Measurements from ENCODE around the gene SMARCA2.

SMARCA2 gene

DNA sequence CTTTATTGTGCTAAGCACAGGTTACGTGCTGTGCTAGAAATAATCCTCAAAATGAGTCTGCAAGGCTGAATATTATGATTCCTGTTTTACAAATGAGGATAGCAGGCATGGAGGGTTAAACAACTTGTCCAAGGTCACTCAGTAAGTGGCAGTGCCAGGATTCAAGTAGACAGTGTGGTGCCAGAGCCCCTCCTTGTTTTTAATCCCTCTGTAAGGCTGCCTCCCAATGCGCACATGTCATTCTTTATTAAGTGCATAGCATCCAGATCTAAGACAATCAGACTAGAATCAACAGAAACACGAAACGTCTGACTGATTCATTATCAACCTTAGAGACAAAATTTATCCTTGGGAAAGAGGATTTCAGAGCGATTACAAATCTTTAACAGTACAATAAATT lies 199.6 kb downstream of the SMARCA2 start:
- H3K4me2 ChIP-seq (ENCODE audit: low read depth, low read length, poor library complexity, severe bottlenecking), result no peak overlapping the region
- no peaks in the 10 kb centered on the region for H3K9me3 ChIP-seq (ENCODE audit: insufficient read depth, low read length)
- no peaks in the 10 kb centered on the region for H3K9me2 ChIP-seq (replicated peaks; ENCODE audit: insufficient read depth, low read length)
- no peak overlapping the region for H3K9ac ChIP-seq (ENCODE audit: low read length)
- no peaks in the 10 kb centered on the region for H3K79me2 ChIP-seq (ENCODE audit: insufficient read depth, low read length)
- no peaks in the 10 kb centered on the region for H3K36me3 ChIP-seq (ENCODE audit: low read length)
- no peak for TF ChIP-seq EZH2phosphoT487 (conservative IDR thresholded peaks at IDR 0.05; ENCODE audit: low read length)
- TF ChIP-seq, protein P1, sequence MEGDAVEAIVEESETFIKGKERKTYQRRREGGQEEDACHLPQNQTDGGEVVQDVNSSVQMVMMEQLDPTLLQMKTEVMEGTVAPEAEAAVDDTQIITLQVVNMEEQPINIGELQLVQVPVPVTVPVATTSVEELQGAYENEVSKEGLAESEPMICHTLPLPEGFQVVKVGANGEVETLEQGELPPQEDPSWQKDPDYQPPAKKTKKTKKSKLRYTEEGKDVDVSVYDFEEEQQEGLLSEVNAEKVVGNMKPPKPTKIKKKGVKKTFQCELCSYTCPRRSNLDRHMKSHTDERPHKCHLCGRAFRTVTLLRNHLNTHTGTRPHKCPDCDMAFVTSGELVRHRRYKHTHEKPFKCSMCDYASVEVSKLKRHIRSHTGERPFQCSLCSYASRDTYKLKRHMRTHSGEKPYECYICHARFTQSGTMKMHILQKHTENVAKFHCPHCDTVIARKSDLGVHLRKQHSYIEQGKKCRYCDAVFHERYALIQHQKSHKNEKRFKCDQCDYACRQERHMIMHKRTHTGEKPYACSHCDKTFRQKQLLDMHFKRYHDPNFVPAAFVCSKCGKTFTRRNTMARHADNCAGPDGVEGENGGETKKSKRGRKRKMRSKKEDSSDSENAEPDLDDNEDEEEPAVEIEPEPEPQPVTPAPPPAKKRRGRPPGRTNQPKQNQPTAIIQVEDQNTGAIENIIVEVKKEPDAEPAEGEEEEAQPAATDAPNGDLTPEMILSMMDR (IDR thresholded peaks at IDR 0.05; ENCODE audit: insufficient read depth, low read length, poor library complexity, severe bottlenecking), result no peak
- no peak overlapping the region for H3K27ac ChIP-seq (ENCODE audit: low read depth, low read length)
- H3K27me3 ChIP-seq (ENCODE audit: low read length), result no peaks in the 10 kb centered on the region
- H4K20me1 ChIP-seq (ENCODE audit: low read depth, low read length), result no peaks in the 10 kb centered on the region
- no peak overlapping the region for H3K4me3 ChIP-seq (ENCODE audit: insufficient read depth, low read length, poor library complexity, severe bottlenecking)
- H2AFZ ChIP-seq (ENCODE audit: low read depth, low read length, severe bottlenecking), result no peak overlapping the region
- no peaks in the 10 kb centered on the region for H3F3A ChIP-seq (ENCODE audit: insufficient read depth)

DNA sequence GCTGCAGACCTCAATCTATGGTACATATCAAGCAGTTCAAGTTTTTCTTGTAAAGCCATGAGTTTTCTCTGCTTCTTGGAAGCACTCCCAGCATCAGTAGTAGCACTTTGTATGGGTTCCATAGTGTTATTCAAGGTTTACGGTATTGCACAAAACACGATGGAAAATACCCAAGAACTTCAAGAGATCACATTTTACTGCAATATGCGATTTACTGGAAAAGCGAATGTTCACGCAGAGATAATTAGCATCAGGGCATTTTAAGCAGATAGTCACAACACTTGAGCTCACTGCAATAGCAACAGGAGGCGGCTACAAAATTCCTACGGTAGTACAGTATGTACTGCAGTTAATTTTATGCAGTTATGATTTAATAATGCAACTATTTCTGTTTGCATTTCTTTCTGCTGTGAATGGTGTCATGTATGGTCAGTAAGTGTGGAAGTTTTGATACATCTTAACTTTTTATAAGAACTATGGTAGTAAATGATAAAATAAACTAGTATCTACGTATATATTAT lies 200.8 kb downstream of the SMARCA2 start:
- H2AFZ ChIP-seq (ENCODE audit: low read depth, low read length, severe bottlenecking), result no peak overlapping the region
- H4K20me1 ChIP-seq (ENCODE audit: low read depth, low read length), result no peaks in the 10 kb centered on the region
- no peak overlapping the region for H3K4me3 ChIP-seq (ENCODE audit: insufficient read depth, low read length, poor library complexity, severe bottlenecking)
- H3K9me2 ChIP-seq (replicated peaks; ENCODE audit: insufficient read depth, low read length), result no peaks in the 10 kb centered on the region
- no peaks in the 10 kb centered on the region for H3K79me2 ChIP-seq (ENCODE audit: insufficient read depth, low read length)
- no peak for TF ChIP-seq EZH2phosphoT487 (conservative IDR thresholded peaks at IDR 0.05; ENCODE audit: low read length)
- TF ChIP-seq, protein P1 (IDR thresholded peaks at IDR 0.05; ENCODE audit: insufficient read depth, low read length, poor library complexity, severe bottlenecking), result no peak
- H3K4me2 ChIP-seq (ENCODE audit: low read depth, low read length, poor library complexity, severe bottlenecking), result no peak overlapping the region
- no peak overlapping the region for H3K9ac ChIP-seq (ENCODE audit: low read length)
- no peaks in the 10 kb centered on the region for H3F3A ChIP-seq (ENCODE audit: insufficient read depth)
- H3K27me3 ChIP-seq (ENCODE audit: low read length), result no peaks in the 10 kb centered on the region
- no peaks in the 10 kb centered on the region for H3K9me3 ChIP-seq (ENCODE audit: insufficient read depth, low read length)
- H3K27ac ChIP-seq (ENCODE audit: low read depth, low read length), result no peak overlapping the region
- H3K36me3 ChIP-seq (ENCODE audit: low read length), result no peaks in the 10 kb centered on the region

DNA sequence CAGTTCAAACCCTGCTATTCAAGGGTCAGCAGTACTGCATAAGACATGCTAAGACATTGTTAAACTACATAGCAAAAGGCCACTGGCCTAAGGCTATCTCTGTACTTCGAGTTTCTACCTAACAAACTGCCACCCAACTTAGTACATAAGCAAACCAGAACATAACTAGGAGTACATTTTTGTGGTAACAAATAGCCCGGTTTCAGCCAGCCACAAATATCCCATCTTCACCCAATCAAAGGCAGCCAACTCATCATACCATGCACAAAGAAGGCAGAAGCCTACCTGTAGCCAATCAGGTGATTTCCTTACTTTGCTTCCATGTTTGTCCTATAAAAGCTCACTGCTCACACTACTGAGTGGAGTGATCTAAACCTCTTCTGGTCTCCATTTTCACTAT lies 201.4 kb downstream of the SMARCA2 start:
- Histone ChIP-seq H3F3A (ENCODE audit: insufficient read depth) (no peaks in the 10 kb centered on the region), H3K27ac (ENCODE audit: low read depth, low read length) (no peak overlapping the region), H2AFZ (ENCODE audit: low read depth, low read length, severe bottlenecking) (no peak overlapping the region), H3K27me3 (ENCODE audit: low read length) (no peaks in the 10 kb centered on the region), H3K9ac (ENCODE audit: low read length) (no peak overlapping the region), H3K9me3 (ENCODE audit: insufficient read depth, low read length) (no peaks in the 10 kb centered on the region), H3K4me3 (ENCODE audit: insufficient read depth, low read length, poor library complexity, severe bottlenecking) (no peak overlapping the region), H3K4me2 (ENCODE audit: low read depth, low read length, poor library complexity, severe bottlenecking) (no peak overlapping the region), H4K20me1 (ENCODE audit: low read depth, low read length) (no peaks in the 10 kb centered on the region), H3K36me3 (ENCODE audit: low read length) (no peaks in the 10 kb centered on the region), H3K9me2 (replicated peaks; ENCODE audit: insufficient read depth, low read length) (no peaks in the 10 kb centered on the region), H3K79me2 (ENCODE audit: insufficient read depth, low read length) (no peaks in the 10 kb centered on the region)
- TF ChIP-seq, protein P1 (IDR thresholded peaks at IDR 0.05; ENCODE audit: insufficient read depth, low read length, poor library complexity, severe bottlenecking), result no peak
- no peak for TF ChIP-seq EZH2phosphoT487 (conservative IDR thresholded peaks at IDR 0.05; ENCODE audit: low read length)

Data from SU-DHL-6 (cell line).